ENCODE measurements around the gene MINK1. TPM values are rescaled to one million over a fixed set of nuclear protein-coding genes. Genes with fewer than 3 reads are reported as not detected.

Gene MINK1
- total RNA-seq, 1 donor from 2014 or later = 120 TPM

- intact Hi-C loops (cut with DNase I) = no loop called here
- H3K36me3 ChIP-seq = peaks cover 0 to 75% of the 10 kb centered on the region in 2 donors
Measured at GRCh38 chr17:4895121-4895520, 62.0 kb downstream of the MINK1 start.

GRCh38 chr17:4895657-4896331 is 62.7 kb downstream of the MINK1 start:
- H3K4me1 ChIP-seq = peaks cover 20% of the 10 kb centered on the region
- no peak overlapping the region for H3K27ac ChIP-seq
- H3K36me3 ChIP-seq = peaks cover 0 to 68% of the 10 kb centered on the region in 2 donors
- no peak for DNase-seq (ENCODE audit: extremely low spot score in 2 of 2)
- intact Hi-C loops (cut with DNase I) = no loop called here
- no peak overlapping the region for H3K4me3 ChIP-seq
- TF ChIP-seq POLR2A (IDR thresholded peaks at IDR 0.05) (no peak), POLR2AphosphoS5 (IDR thresholded peaks at IDR 0.05; ENCODE audit: insufficient read depth in 1 of 2, low read depth in 1 of 2) (no peak)
- TF ChIP-seq, protein P1, sequence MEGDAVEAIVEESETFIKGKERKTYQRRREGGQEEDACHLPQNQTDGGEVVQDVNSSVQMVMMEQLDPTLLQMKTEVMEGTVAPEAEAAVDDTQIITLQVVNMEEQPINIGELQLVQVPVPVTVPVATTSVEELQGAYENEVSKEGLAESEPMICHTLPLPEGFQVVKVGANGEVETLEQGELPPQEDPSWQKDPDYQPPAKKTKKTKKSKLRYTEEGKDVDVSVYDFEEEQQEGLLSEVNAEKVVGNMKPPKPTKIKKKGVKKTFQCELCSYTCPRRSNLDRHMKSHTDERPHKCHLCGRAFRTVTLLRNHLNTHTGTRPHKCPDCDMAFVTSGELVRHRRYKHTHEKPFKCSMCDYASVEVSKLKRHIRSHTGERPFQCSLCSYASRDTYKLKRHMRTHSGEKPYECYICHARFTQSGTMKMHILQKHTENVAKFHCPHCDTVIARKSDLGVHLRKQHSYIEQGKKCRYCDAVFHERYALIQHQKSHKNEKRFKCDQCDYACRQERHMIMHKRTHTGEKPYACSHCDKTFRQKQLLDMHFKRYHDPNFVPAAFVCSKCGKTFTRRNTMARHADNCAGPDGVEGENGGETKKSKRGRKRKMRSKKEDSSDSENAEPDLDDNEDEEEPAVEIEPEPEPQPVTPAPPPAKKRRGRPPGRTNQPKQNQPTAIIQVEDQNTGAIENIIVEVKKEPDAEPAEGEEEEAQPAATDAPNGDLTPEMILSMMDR (IDR thresholded peaks at IDR 0.05) = no peak
- H3K9me3 ChIP-seq = no peaks in the 10 kb centered on the region
- H3K27me3 ChIP-seq = no peaks in the 10 kb centered on the region

More at GRCh38 chr17:4895121-4895520, 62.0 kb downstream of the MINK1 start:
- Histone ChIP-seq H3K27ac (no peak overlapping the region), H3K27me3 (no peaks in the 10 kb centered on the region), H3K9me3 (no peaks in the 10 kb centered on the region), H3K4me1 (peaks cover 14% of the 10 kb centered on the region), H3K4me3 (no peak overlapping the region)
- TF ChIP-seq POLR2AphosphoS5 (IDR thresholded peaks at IDR 0.05; ENCODE audit: insufficient read depth in 1 of 2, low read depth in 1 of 2) (no peak), POLR2A (IDR thresholded peaks at IDR 0.05) (no peak)
- TF ChIP-seq, protein P1 (IDR thresholded peaks at IDR 0.05) = no peak
- no peak for DNase-seq (ENCODE audit: extremely low spot score in 2 of 2)

GRCh38 chr17:4896332-4897197 is 63.4 kb downstream of the MINK1 start:
- Histone ChIP-seq H3K9me3 (no peaks in the 10 kb centered on the region), H3K36me3 (peaks cover 0 to 60% of the 10 kb centered on the region in 2 donors), H3K4me1 (peaks cover 20% of the 10 kb centered on the region), H3K27ac (no peak overlapping the region), H3K4me3 (no peak overlapping the region), H3K27me3 (no peaks in the 10 kb centered on the region)
- DNase-seq (ENCODE audit: extremely low spot score in 2 of 2) = no peak
- intact Hi-C loops (cut with DNase I) = no loop called here
- TF ChIP-seq POLR2A (IDR thresholded peaks at IDR 0.05) = no peak

- TF ChIP-seq POLR2AphosphoS5 (IDR thresholded peaks at IDR 0.05; ENCODE audit: insufficient read depth in 1 of 2, low read depth in 1 of 2) = no peak
- TF ChIP-seq, protein P1 (IDR thresholded peaks at IDR 0.05) = no peak
- TF ChIP-seq POLR2A (IDR thresholded peaks at IDR 0.05) = no peak
- H3K36me3 ChIP-seq = peaks cover 0 to 54% of the 10 kb centered on the region in 2 donors
- DNase-seq (ENCODE audit: extremely low spot score in 2 of 2) = no peak
Measured at GRCh38 chr17:4897198-4897687, 64.1 kb downstream of the MINK1 start.

GRCh38 chr17:4897785-4898184 is 64.6 kb downstream of the MINK1 start:
- H3K4me1 ChIP-seq = peaks cover 21% of the 10 kb centered on the region
- H3K27me3 ChIP-seq = no peaks in the 10 kb centered on the region
- DNase-seq (ENCODE audit: extremely low spot score in 2 of 2) = no peak
- no peak overlapping the region for H3K27ac ChIP-seq
- no peak overlapping the region for H3K4me3 ChIP-seq
- TF ChIP-seq POLR2A (IDR thresholded peaks at IDR 0.05) (no peak), POLR2AphosphoS5 (IDR thresholded peaks at IDR 0.05; ENCODE audit: insufficient read depth in 1 of 2, low read depth in 1 of 2) (no peak)
- TF ChIP-seq, protein P1 (IDR thresholded peaks at IDR 0.05) = no peak
- intact Hi-C loops (cut with DNase I) = no loop called here
- no peaks in the 10 kb centered on the region for H3K9me3 ChIP-seq
- peaks cover 0 to 48% of the 10 kb centered on the region in 2 donors for H3K36me3 ChIP-seq

More at GRCh38 chr17:4897198-4897687, 64.1 kb downstream of the MINK1 start:
- Histone ChIP-seq H3K4me3 (no peak overlapping the region), H3K27ac (no peak overlapping the region), H3K9me3 (no peaks in the 10 kb centered on the region), H3K27me3 (no peaks in the 10 kb centered on the region), H3K4me1 (peaks cover 20% of the 10 kb centered on the region)
- intact Hi-C loops (cut with DNase I) = no loop called here
